ENCODE results near the gene ESAM. TPM values are rescaled to one million over a fixed set of nuclear protein-coding genes. Genes with fewer than 3 reads are reported as not detected.
A peak's percentile ranks its signal among the peaks of the same experiment; 100 is the strongest.

ESAM gene
- total and polyA plus RNA-seq, 2 of the 8 experiments (the other 6 are each of a cell fraction or from before 2014, with no cell fraction given), result 0.09 TPM; not detected in 1

DNA sequence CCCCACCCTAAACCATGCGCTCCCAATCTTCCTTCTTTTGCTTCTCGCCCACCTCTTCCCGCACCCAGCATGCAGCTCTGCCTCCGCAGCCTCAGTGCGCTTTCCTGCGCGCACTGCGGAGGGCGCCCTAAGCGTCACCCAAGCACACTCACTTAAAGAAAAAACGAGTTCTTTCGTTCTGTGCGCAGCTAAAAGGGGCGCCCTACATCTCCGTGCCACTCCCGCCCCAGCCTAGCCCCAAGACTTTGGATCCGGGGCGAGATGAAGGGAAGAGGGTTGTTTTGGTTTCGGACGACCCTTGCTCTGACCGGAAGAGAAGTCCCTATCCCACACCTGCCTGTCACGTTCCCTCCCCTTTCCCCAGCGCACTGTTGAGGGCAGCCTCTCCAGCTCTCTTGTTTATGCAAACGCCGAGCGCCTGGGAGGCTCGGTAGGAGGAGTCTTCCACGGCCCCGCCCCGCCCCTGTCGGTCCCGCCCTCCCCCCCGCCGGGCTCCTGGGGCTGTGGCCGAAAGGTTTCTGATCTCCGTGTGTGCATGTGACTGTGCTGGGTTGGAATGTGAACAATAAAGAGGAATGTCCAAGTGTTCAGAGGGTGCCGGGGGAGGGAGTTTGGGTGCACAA is 15.4 kb downstream of the ESAM start (continued):
- TF ChIP-seq SIRT6 (IDR thresholded peaks at IDR 0.05; ENCODE audit: low read length), result no peak
- TF ChIP-seq BRCA1 (IDR thresholded peaks at IDR 0.05; ENCODE audit: low read depth, low read length), result no peak
- no peak for TF ChIP-seq BCL11A (IDR thresholded peaks at IDR 0.05; ENCODE audit: low read depth in 2 of 2, low read length in 2 of 2)
- TF ChIP-seq MAFK (IDR thresholded peaks at IDR 0.05; ENCODE audit: low read depth, low read length), result no peak
- TF ChIP-seq USF2 (IDR thresholded peaks at IDR 0.05; ENCODE audit: low read length), result no peak
- no peak for TF ChIP-seq SP4 (IDR thresholded peaks at IDR 0.05; ENCODE audit: low read length)
- TF ChIP-seq SUZ12 (IDR thresholded peaks at IDR 0.05; ENCODE audit: low read length), result no peak
- 0 out of 2 replicates have a peak, but pooled peaks have one; percentile 28 for TF ChIP-seq TAF1 (IDR thresholded peaks at IDR 0.05; ENCODE audit: low read depth, low read length)
- TF ChIP-seq BACH1 (IDR thresholded peaks at IDR 0.05; ENCODE audit: low read length), result no peak
- TF ChIP-seq RNF2 (IDR thresholded peaks at IDR 0.05; ENCODE audit: borderline replicate concordance, low read depth, low read length, missing control alignments, poor library complexity, severe bottlenecking), result no peak
- TF ChIP-seq, protein P1, sequence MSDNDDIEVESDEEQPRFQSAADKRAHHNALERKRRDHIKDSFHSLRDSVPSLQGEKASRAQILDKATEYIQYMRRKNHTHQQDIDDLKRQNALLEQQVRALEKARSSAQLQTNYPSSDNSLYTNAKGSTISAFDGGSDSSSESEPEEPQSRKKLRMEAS (IDR thresholded peaks at IDR 0.05), result peak; percentile 72
- no peak for TF ChIP-seq CBX8 (IDR thresholded peaks at IDR 0.05; ENCODE audit: borderline replicate concordance, low read depth, low read length)
- TF ChIP-seq ZNF274 (IDR thresholded peaks at IDR 0.05; ENCODE audit: borderline replicate concordance, extremely low read depth, low read length), result no peak
- TF ChIP-seq POU5F1 (IDR thresholded peaks at IDR 0.05; ENCODE audit: low read depth, low read length), result no peak
- TF ChIP-seq FOSL1 (IDR thresholded peaks at IDR 0.05; ENCODE audit: insufficient read depth, low read depth, low read length), result no peak
- peak; percentile 80 for TF ChIP-seq RBBP5 (IDR thresholded peaks at IDR 0.05; ENCODE audit: borderline replicate concordance, low read depth, low read length)
- TF ChIP-seq CHD2 (IDR thresholded peaks at IDR 0.05; ENCODE audit: low read length), result peak; percentile 23; the same call in 1 of the 2 replicates
- no peak for TF ChIP-seq POLR2A (IDR thresholded peaks at IDR 0.05; ENCODE audit: control extremely low read depth in 1 of 2, low read depth in 2 of 2, low read length in 2 of 2)
- no peak for TF ChIP-seq HDAC6 (IDR thresholded peaks at IDR 0.05; ENCODE audit: low read depth, low read length)
- no peak for TF ChIP-seq CBX5 (IDR thresholded peaks at IDR 0.05; ENCODE audit: low read depth, low read length)
- TF ChIP-seq SAP30 (IDR thresholded peaks at IDR 0.05; ENCODE audit: insufficient read depth, insufficient replicate concordance, low read length), result no peak
- no peak for TF ChIP-seq NANOG (IDR thresholded peaks at IDR 0.05; ENCODE audit: insufficient read depth, low read depth, low read length, poor library complexity, severe bottlenecking)
- TF ChIP-seq SP2 (IDR thresholded peaks at IDR 0.05; ENCODE audit: low read length), result no peak
- TF ChIP-seq SRF (IDR thresholded peaks at IDR 0.05; ENCODE audit: low read depth, low read length), result no peak
- TF ChIP-seq TAF7 (optimal IDR thresholded peaks at IDR 0.05; ENCODE audit: borderline replicate concordance, low read depth, low read length), result no peak
